Globus pallidus (tissue), 1 donor: ENCODE results near the gene RNF130.

Experiments
- DNase-seq: peaks from one replicate; pipeline ENCODE4 v3.0.0-alpha.2; 2015; ENCODE audit warnings: low spot score

RNF130 gene

GRCh38 chr5:180084638-180085561, 13.3 kb upstream of the RNF130 start:
- no peak for DNase-seq

GRCh38 chr5:180083529-180084060, 12.0 kb upstream of the RNF130 start:
- no peak for DNase-seq

GRCh38 chr5:180082633-180083420, 11.3 kb upstream of the RNF130 start:
- DNase-seq, result no peak

- no peak for DNase-seq
Observed at GRCh38 chr5:180081481-180081880, 9.9 kb upstream of the RNF130 start.

- DNase-seq, result no peak
Observed at GRCh38 chr5:180080486-180081280, 9.1 kb upstream of the RNF130 start.

GRCh38 chr5:180079702-180080466, 8.3 kb upstream of the RNF130 start:
- DNase-seq, result no peak

- DNase-seq, result no peak
Observed at GRCh38 chr5:180078348-180078747, 6.8 kb upstream of the RNF130 start.

GRCh38 chr5:180077594-180078284, 6.2 kb upstream of the RNF130 start:
- DNase-seq, result no peak

GRCh38 chr5:180075703-180076102, 4.1 kb upstream of the RNF130 start:
- no peak for DNase-seq

- DNase-seq, result no peak
Observed at GRCh38 chr5:180074462-180074861, 2.9 kb upstream of the RNF130 start.

- no peak for DNase-seq
Observed at GRCh38 chr5:180072556-180072955, 997 bp upstream of the RNF130 start.

GRCh38 chr5:180072256-180072548, 643 bp upstream of the RNF130 start:
- no peak for DNase-seq

- DNase-seq, result peak; percentile 70
Observed at GRCh38 chr5:180070756-180071530, 616 bp downstream of the RNF130 start.

- DNase-seq, result peak; percentile 95
Observed at GRCh38 chr5:180069589-180070247, 1.8 kb downstream of the RNF130 start.

- DNase-seq, result peak; percentile 40
Observed at GRCh38 chr5:180068519-180069090, 3.0 kb downstream of the RNF130 start.

GRCh38 chr5:180067986-180068385, 3.6 kb downstream of the RNF130 start:
- DNase-seq, result peak; percentile 91

- DNase-seq, result no peak
Observed at GRCh38 chr5:180060192-180060591, 11.4 kb downstream of the RNF130 start.

GRCh38 chr5:180059326-180059725, 12.2 kb downstream of the RNF130 start:
- DNase-seq, result no peak

GRCh38 chr5:180056153-180056552, 15.4 kb downstream of the RNF130 start:
- DNase-seq, result no peak
